Measurements from ENCODE around the gene PLEKHN1.
"Not testable (repeated sequence)": the region's sequence is repeated elsewhere in the genome, so short reads cannot be mapped to it uniquely, and the experiment has no call there.

Gene PLEKHN1

DNA sequence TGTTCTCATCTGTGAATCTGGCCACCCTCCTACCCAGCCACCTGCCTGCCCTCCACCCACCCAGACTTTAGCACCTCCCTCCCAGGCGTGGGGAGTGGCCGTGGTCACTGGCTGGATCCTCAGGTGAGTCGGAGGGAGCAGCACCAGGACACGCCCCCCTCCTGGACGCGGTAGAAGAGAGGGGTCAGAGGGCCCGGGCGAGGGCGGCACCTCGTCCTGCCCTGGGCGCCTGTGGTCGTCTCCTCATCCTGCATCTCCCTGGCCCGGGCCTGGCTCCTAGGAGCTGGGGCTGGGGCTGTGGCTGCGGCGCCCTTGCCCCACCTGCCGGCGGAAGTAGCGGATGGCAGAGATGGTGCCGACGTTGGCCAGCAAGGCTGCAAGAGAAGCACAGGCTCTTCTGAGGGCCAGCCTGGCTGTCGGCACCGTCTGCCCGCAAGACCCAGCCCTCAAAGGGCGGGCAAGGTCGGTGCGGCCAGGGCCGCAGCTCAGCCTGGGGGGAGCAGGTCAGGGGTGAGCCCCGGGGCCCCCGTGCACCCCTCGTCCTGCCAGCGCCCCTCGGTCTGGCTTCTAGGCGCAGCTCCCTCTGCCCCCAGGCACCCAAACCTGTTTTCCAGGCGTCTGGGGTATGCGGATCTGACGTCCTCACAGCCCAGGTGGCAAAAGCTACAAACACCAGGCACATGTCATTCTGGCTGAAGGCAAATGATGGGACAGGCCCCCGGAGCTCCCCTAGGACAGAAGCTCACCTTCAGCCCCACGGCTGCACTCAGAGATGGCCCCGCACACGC, 9.8 kb downstream of the PLEKHN1 start:
- DNase-seq: peak; percentile 77

DNA sequence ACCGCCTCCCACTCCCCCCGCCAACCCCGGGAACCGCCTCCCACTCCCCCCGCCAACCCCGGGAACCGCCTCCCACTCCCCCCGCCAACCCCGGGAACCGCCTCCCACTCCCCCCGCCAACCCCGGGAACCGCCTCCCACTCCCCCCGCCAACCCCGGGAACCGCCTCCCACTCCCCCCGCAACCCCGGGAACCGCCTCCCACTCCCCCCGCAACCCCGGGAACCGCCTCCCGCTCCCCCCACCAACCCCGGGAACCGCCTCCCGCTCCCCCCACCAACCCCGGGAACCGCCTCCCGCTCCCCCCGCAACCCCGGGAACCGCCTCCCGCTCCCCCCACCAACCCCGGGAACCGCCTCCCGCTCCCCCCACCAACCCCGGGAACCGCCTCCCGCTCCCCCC, 10.5 kb downstream of the PLEKHN1 start:
- DNase-seq: not testable (repeated sequence)

DNA sequence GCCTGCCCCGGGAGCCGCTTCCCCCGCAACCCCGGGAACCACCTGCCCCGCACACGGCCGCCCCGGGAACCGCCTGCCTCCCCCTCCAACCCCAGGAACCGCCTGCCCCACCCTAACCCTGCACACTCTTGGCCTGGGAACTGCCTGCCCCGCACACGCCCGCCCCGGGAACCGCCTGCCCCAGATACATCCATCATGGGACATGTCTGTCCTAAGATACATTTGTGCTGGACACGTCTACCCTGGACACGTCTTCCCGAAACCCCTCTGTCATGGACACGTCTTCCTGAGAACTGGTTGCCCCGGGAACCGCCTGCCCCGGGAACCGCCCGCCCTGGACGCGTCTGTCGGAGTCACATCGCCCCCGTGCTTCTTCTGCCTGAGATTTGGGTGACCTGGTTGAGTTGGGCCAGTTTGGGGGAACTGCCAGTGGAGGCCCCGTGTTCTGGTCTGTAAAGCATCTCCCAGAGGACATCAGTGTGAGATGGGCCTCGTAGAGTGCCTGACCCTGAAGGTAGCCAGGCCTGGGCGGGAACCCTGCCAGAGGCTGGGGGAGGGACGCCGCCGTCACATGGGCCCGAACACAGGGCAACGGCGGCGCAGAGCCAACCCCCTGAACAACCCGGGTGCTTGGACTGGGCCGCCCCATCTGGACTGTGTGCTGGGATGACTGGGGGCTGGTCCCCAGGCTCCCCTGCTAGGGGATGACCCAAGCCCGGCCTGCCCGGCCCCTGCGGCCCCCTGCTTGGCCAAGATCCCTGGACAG, 12.0 kb downstream of the PLEKHN1 start:
- DNase-seq: no peak

DNA sequence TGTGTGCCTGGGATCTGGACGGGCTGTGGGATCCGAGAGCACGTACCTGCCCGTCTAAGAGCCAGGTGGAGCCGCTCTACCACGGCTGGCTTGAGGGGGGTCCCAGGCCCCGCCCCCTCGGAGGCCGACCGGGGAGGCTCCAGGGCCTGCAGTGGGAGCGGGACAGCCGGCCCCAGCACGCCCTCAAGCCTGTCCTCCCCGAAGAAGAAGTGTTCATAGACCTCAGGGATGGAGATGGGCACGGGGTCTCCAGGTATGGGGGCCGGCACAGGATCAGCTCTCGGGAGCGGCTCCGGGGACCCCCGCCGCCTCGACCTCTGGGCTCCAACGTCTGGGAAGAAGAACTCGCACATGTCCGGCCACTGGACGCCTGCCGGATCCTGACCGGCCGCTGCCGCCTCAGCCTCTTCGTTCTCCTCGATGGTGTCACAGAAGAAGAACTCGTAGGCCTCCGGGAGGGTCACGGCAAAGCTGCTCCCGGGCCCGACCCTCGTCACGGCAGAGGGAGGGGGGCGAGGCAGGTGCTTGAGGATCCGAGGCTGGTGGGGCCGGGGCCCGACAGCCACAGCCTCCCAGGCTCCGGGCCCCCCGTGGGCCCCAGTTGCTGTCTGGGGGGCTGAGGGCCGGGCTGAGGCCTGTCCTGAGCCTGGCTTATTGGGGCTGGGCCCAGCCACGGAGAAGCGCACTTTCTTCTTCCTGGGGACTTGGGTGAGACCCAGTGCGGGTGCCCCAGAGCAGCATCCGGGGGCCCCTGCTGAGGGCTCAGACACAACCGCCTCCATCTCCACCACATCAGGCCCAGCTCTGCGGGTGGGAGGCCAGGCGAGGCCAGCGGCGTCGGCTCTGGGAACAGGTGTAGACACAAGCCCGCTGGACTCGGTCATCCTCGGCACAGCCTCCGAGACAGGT, 12.8 kb downstream of the PLEKHN1 start:
- no peak for DNase-seq

DNA sequence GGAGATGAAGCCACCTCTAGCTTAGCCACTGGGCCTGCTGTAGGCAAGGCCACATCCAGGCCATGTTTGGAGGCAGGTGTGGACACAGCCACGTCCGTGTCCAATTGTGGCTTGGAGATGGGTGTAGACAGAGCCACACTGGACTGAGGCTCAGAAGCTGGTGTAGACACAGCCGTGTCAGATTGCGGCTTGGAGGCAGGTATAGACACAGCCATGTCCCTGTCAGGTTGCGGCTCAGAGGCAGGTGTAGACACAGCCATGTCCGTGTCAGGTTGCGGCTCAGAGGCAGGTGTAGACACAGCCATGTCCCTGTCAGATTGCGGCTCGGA, 13.4 kb downstream of the PLEKHN1 start:
- no peak for DNase-seq

DNA sequence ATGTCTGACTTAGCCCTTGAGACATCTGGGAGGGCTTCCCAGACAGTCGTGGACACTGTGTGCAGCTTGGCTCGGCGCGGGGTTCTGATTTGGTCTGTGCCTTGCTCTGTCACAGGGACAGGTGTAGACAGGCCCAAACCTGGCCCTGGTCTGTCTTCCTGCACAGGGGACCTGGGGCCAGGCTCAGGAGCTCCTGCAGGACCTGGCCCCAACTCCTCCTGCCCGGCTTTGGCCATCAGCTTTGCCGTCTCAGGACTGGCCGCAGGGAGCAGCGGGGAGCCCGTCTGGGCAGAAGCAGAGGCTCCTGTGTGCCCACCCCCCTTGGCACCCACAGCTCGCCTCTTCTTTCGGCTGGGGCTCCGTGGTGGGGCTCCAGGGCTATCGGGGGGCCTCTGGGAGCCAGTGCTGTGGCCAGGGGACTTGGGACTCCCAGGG, 13.9 kb downstream of the PLEKHN1 start:
- DNase-seq: no peak

DNA sequence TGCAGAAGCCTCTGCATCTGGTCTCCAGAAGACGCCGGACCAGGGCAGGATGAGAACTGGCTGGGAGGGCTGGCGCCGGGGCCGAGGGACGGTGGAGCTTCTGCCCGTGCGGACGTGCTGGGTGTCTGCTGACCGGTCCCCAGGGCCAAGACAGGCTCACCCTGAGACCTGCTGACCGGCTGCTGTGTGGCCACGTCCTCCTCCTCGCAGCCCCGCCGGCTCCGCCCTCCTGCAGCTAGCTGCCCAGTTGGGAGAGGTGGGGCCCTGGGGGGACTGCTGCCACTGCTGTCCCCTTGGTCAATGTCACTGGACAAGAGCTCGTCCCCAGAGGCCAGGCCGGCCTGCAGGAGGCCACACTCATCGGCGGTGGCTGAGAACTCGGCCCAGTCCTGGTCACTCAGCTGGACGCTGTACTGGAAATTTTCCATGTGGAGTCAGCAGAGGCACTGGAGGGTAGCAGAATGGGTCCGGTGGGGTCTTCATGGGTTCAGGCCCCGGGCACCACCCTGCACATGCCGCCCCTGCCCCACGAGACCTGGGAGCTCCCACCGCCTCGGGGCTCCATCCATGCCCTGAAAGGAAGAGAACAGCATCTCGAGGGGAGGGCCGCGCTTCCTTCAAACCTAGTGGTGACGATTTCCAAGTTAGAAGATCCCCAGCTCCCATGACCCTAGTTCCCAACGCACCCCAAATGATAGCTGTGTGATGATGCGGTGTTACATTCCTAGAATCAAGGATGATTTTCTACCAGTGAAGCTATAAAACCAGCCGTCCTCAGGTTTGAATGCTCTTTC, 14.5 kb downstream of the PLEKHN1 start:
- no peak for DNase-seq

DNA sequence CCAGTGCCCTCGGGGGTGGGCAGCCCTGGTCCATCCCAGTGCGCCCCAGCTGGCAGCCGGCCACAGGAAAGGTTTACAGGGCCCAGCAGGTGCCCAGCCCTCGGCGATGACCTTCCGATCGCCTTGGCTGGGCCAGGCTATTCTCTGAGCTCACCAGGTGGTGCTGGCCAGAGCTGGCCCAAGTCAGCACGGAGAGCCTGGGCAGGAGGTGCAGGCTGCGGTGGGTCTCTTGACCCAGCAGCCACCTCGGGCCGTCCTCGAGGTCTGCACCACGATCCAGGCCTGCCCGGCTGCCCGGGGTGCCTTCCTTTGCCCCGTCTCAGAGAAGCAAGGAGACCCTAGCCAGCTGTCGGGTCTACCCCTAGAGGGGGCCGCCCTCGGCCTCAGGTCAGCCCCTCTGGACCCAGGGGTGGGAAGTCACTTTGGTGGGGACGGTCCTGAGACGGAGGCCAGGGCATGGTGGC, 15.2 kb downstream of the PLEKHN1 start:
- no peak for DNase-seq

DNA sequence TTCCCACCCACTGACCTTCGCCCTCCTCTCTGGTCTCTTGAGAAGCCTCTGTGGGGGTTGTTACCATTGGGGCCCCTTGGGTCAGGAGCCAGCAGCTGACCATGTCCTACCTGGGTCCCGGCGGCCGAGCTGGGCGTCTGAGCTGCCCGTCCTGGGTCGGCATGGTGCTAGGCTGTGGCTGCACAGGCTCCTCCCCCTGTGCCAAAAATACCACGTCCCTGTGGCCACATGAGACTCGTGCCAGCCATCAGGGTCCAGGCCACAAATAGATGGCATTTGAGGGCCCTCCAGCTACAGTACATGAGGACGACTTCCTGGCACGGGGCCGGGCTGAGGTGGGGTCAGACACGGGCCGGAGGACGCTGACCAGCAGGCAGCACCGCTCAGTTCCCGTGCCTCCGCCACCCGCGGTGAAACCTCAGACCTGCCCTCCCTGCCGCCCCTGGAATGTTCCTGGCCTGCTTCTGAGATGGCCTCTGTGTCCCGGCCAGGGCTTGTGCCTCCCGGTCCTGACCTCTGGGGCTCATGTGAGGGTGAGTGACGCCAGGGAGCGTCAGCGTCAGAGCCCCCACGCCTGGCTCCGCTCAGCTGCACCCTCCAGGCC, 15.8 kb downstream of the PLEKHN1 start, which contains the start of gene PERM1:
PERM1 (minus strand) TSS at position 139 of the 604 bp plus-strand sequence. CDS start 1,064 bp downstream, outside the sequence.
- DNase-seq: no peak

DNA sequence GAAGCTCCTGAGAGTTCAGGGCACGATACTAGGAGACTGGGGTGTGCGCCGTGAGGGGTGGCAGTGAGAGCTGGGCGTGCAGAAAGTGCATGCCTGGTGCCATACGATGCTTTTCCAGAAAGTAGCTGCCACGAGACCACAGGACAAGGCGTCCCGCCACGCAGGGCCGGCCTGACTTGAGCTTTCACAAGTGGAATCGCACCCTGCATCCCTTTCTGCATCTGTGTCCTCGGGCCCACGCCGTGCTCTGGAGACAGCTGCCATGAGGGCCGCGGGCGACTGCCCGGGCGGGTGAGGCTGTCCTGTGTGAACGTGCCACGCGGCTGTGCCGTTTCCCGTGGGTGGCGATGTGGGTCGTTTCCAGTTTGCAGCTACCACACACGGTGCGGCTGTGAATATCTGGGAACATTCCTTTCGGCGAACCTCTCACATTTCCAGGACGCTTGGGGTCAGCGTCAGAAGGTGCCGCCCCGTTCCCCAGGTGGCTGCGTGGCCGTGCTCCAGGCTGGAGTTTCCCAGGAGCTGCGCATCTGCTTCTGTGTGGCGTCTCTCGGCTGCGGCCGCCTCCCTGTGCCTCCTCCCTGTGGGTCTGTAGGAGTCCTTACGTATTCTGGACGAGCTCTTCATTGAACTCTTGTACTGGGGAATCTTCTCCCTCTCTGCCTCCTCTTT, 16.6 kb downstream of the PLEKHN1 start:
- DNase-seq: no peak

DNA sequence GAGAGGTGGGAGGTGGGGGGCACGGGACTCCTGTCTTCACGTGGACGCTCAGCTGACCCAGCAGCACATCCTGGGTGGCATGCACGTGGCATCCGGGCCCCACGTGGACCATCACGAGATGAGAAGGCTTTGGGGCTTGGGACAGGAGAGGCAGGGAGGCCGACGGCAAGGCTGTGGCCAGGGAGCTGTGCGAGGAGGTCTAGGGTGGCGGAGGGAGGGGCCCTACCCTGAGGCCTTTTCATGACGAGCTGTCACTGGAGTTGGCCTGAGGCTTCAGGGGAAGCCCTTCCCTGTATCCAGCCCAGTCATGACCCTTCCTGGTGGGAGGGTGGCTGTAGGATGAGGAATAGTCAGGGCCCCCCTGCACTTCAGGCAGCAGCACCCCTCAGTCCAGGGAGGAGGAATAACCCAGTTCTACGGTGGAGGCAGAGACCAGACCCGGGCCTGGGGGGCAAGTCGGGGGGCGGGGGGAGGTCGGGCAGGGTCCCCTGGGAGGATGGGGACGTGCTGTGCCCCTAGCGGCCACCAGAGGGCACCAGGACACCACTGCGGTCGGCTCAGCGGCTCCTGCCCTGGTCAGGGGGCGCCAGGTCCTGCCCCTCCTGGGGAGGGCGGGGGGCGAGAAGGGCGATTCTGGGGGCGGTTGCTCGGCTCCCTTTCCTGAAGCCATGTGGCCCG, 17.7 kb downstream of the PLEKHN1 start:
- DNase-seq: peak; percentile 19

DNA sequence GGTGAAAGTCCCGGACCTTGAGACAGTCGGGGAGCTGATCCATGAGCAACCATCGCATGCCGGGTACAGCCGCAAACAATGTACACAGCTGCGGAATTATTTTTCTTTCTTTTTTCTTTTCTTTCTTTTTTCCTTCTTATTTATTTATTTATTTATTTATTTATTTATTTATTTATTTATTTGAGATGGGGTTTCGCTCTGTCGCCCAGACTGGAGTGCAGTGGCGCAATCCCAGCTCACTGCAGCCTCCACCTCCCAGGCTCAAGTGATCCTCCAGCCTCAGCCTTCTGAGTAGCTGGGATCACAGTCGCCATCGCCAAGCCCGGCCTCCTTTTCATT, 18.2 kb downstream of the PLEKHN1 start:
- no peak for DNase-seq

DNA sequence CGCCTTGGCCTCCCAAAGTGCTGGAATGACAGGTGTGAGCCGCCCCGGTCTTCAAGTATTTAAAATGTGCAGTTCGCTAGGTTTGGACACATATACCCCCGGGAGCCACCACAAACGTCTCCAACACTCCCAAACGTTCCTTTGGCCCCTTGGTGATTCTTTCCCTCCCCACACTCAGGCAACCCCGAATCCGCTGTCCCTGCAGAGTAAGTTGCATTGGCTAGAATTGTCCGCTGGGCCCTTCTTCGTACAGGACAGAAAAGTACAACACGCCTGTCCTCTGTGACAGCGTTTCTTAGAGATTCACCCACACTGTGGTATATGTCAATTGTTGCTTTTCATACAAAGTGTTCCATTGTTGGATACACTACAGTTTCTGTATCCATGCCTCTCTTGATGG, 18.8 kb downstream of the PLEKHN1 start:
- DNase-seq: no peak

DNA sequence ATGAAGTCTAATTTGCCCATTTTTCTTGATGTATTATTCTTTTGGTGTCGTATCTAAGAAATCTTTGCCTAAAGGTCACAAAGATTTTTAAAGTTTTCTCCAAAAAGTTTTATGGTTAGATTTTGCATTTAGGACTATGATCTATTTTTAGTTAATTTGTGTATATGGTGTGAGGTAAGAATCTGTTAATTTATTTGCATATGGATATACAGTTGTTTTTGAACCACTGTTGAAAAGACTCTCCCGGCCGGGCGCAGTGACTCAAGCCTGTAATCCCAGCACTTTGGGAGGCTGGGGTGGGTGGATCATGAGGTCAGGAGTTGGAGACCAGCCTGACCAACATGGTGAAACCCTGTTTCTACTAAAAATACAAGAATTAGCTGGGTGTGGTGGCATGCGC, 21.8 kb downstream of the PLEKHN1 start:
- not testable (repeated sequence) for DNase-seq

DNA sequence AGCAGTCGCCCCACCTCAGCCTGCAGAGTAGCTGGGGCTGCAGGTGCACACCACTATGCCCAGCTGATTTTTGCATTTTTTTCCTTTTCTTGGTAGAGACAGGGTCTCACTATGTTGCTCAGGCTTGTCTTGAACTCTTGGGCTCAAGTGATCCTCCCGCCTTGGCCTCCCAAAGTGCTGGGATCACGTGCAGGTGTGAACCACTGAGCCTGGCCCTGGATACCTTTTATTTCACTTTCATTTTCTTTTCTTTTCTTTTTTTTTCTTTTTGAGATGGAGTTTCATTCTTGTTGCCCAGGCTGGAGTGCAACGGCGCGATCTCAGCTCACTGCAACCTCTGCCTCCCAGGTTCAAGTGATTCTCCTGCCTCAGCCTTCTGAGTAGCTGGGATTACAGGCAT, 25.0 kb downstream of the PLEKHN1 start:
- not testable (repeated sequence) for DNase-seq

DNA sequence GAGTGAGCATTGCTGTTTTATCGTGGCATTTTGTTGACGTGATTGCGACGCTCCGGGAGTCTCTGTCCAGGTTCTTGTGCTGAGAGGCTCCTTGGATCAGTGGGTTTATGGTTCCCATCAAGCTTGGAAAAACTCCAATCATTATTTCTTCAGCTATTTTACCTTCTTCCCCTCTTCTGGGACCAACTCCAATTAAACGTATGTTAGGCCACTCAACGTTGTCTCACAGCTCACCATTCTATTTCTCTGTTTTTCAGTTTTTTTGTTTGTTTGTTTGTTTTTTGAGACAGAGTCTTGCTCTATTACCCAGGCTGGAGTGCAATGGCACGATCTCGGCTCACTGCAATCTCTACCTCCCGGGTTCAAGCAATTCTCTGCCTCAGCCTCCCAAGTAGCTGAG, 25.6 kb downstream of the PLEKHN1 start:
- DNase-seq: no peak

DNA sequence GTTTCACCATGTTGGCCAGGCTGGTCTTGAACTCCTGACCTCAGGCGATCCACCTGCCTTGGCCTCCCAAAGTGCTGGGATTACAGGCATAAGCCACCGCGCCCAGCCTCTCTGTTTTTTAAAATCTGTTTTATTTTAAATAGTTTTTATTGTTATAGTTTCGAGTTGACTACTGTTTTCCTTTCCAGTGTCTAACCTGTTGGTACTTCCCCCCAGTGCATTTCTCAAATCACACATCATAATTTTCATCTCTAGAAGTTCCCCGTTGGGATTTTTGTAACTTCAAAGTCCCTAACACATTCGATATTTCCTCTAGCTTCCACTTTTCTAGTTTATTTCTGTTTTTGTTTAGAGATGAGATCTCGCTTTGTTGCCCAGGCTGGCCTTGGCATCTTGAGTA, 26.1 kb downstream of the PLEKHN1 start:
- no peak for DNase-seq

DNA sequence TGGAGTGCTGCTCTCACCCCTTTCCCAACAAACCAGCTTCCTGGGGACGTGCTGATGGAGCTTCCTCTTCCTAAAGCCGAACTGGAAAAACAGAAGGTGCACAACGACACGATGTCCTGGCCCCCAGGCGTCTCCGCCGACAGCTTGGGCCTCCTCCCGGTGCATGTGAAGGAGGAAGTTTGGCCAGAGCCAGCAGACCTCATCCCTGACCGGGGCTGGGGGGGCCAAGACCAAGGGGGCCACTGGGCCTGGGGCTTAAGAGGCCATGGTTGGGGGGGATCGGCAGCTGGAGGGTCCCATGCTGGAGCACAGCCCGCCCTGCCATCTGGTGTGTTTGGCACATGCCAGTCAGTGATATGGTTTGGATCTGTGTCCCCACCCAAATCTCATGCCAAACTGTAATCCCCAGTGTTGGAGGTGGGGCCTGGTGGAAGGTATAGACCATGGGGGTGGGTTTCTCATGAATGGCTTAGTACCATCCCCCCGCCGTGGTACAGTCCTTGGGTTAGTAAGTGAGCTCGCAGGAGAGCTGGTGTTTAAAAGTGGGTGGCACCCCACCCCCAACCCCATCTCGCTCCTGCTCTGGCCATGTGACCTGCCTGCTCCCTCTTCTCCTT, 27.2 kb downstream of the PLEKHN1 start:
- DNase-seq: no peak

DNA sequence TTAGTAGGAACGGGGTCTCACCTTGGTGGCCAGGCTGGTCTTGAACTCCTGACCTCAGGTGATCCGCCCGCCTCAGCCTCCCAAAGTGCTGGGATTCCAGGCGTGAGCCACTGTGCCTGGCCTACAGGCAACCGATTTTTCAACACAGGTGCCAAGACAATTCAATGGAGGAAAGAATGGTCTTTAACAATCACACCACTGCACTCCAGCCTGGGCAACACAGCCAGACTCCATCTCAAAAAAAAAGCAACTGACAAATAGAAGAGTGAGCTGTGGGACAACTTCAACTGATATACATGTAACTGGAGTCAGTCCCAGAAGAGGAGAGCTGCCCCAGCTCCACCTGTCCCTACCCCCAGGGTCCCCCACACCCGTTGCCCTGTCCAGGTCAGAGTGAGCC, 28.3 kb downstream of the PLEKHN1 start:
- DNase-seq: not testable (repeated sequence)
